Measurements from ENCODE around the gene PLPPR4. TPM values are rescaled to one million over a fixed set of nuclear protein-coding genes. Genes with fewer than 3 reads are reported as not detected.
A peak's percentile ranks its signal among the peaks of the same experiment; 100 is the strongest.

Gene PLPPR4
- 6.5 TPM for total RNA-seq
- 1 to 10 TPM; 5.6 to 10.0 (median 7.1) TPM for polyA plus RNA-seq (ENCODE audit: insufficient read depth in 1 of 8, insufficient read length in 8 of 8, low replicate concordance in 1 of 8)
- long read RNA-seq, donor 1, full-length matches to known transcripts, result 2 of 2 reads
- long read RNA-seq, donor 1, partial matches to known transcripts, result 0 of 2 reads
- long read RNA-seq, donor 1, other reads (novel, unspliced or antisense), result 0 of 2 reads
- long read RNA-seq, donor 2, result 0 reads
- long read RNA-seq, donor 3, full-length matches to known transcripts, result 1 of 1 reads
- long read RNA-seq, donor 3, partial matches to known transcripts, result 0 of 1 reads
- long read RNA-seq, donor 3, other reads (novel, unspliced or antisense), result 0 of 1 reads
- long read RNA-seq, donor 4, full-length matches to known transcripts, result 1 of 1 reads
- long read RNA-seq, donor 4, partial matches to known transcripts, result 0 of 1 reads
- long read RNA-seq, donor 4, other reads (novel, unspliced or antisense), result 0 of 1 reads
- long read RNA-seq, donor 5, full-length matches to known transcripts, result 5 of 5 reads
- long read RNA-seq, donor 5, partial matches to known transcripts, result 0 of 5 reads
- long read RNA-seq, donor 5, other reads (novel, unspliced or antisense), result 0 of 5 reads
- long read RNA-seq, donor 6, full-length matches to known transcripts, result 3 of 3 reads
- long read RNA-seq, donor 6, partial matches to known transcripts, result 0 of 3 reads
- long read RNA-seq, donor 6, other reads (novel, unspliced or antisense), result 0 of 3 reads
- long read RNA-seq, donor 7, full-length matches to known transcripts, result 1 of 1 reads
- long read RNA-seq, donor 7, partial matches to known transcripts, result 0 of 1 reads
- long read RNA-seq, donor 7, other reads (novel, unspliced or antisense), result 0 of 1 reads
- long read RNA-seq, donor 8, full-length matches to known transcripts, result 4 of 4 reads
- long read RNA-seq, donor 8, partial matches to known transcripts, result 0 of 4 reads
- long read RNA-seq, donor 8, other reads (novel, unspliced or antisense), result 0 of 4 reads
- long read RNA-seq, donor 9, full-length matches to known transcripts, result 3 of 3 reads
- long read RNA-seq, donor 9, partial matches to known transcripts, result 0 of 3 reads
- long read RNA-seq, donor 9, other reads (novel, unspliced or antisense), result 0 of 3 reads
- long read RNA-seq, donor 10, full-length matches to known transcripts, result 3 of 3 reads
- long read RNA-seq, donor 10, partial matches to known transcripts, result 0 of 3 reads
- long read RNA-seq, donor 10, other reads (novel, unspliced or antisense), result 0 of 3 reads
- long read RNA-seq, donor 11, full-length matches to known transcripts, result 3 of 3 reads
- long read RNA-seq, donor 11, partial matches to known transcripts, result 0 of 3 reads
- long read RNA-seq, donor 11, other reads (novel, unspliced or antisense), result 0 of 3 reads

GRCh38 chr1:99264201-99265021 is at the start of gene PLPPR4:
TSS of gene PLPPR4 (plus strand) at chr1:99264492. CDS start at chr1:99264594, 102 bp downstream.
- peak within 1 kb of the TSS; percentile 51 for H3K27ac ChIP-seq (ENCODE audit: low read length)
- H3K36me3 ChIP-seq (ENCODE audit: control insufficient read depth, insufficient read depth, low read length), result no peaks in the 10 kb centered on the region
- H3K9me3 ChIP-seq (replicated peaks; ENCODE audit: control insufficient read depth, low read depth, low read length), result no peaks in the 10 kb centered on the region
- peak; percentile 88 for DNase-seq
- H3K4me1 ChIP-seq (ENCODE audit: control insufficient read depth, insufficient read depth, low read length), result peaks cover 7% of the 10 kb centered on the region
- H3K27me3 ChIP-seq (ENCODE audit: control insufficient read depth, insufficient read depth, low read length), result peaks cover 18% of the 10 kb centered on the region
- WGBS (ENCODE audit: insufficient coverage), result 2% methylated on average over 49 of the region's 51 CpGs
- H3K4me3 ChIP-seq (ENCODE audit: low read length), result peak within 1 kb of the TSS; percentile 55

DNA sequence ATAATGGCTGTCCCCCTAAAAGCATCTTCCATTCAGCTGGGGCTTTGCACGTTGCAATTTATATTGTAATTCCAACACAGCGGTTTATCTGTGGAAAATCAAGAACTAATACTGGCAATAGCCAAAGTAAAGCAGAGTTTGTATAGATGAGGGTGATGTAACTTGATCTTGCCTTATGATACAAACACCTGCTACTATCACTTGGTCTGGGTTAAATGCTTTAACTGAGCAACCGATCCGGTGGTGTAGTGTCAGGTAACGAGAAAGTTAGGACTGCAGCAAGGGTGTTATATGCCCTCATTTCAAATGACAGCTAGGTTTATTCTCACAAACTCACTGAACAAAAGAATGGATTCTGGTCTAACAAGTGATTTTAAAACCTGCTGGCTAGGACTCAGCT is 47.3 kb upstream of the PLPPR4 start:
- H3K9me3 ChIP-seq (replicated peaks; ENCODE audit: control insufficient read depth, low read depth, low read length), result peaks cover 4% of the 10 kb centered on the region
- no CpG with 5 or more reads among the region's 5 CpGs for WGBS (ENCODE audit: insufficient coverage)
- no peaks in the 10 kb centered on the region for H3K36me3 ChIP-seq (ENCODE audit: control insufficient read depth, insufficient read depth, low read length)
- peak; percentile 29 for DNase-seq
- no peaks in the 10 kb centered on the region for H3K27me3 ChIP-seq (ENCODE audit: control insufficient read depth, insufficient read depth, low read length)
- no peak overlapping the region for H3K4me3 ChIP-seq (ENCODE audit: low read length)
- no peak overlapping the region for H3K27ac ChIP-seq (ENCODE audit: low read length)
- H3K4me1 ChIP-seq (ENCODE audit: control insufficient read depth, insufficient read depth, low read length), result no peaks in the 10 kb centered on the region

GRCh38 chr1:99217599-99217998 is 46.7 kb upstream of the PLPPR4 start:
- Histone ChIP-seq H3K27ac (ENCODE audit: low read length) (no peak overlapping the region), H3K9me3 (replicated peaks; ENCODE audit: control insufficient read depth, low read depth, low read length) (peaks cover 4% of the 10 kb centered on the region), H3K4me3 (ENCODE audit: low read length) (no peak overlapping the region), H3K27me3 (ENCODE audit: control insufficient read depth, insufficient read depth, low read length) (no peaks in the 10 kb centered on the region), H3K4me1 (ENCODE audit: control insufficient read depth, insufficient read depth, low read length) (no peaks in the 10 kb centered on the region), H3K36me3 (ENCODE audit: control insufficient read depth, insufficient read depth, low read length) (no peaks in the 10 kb centered on the region)
- WGBS (ENCODE audit: insufficient coverage), result no CpG with 5 or more reads among the region's 4 CpGs
- DNase-seq, result no peak

GRCh38 chr1:99218572-99218971 is 45.7 kb upstream of the PLPPR4 start:
- Histone ChIP-seq H3K9me3 (replicated peaks; ENCODE audit: control insufficient read depth, low read depth, low read length) (peaks cover 4% of the 10 kb centered on the region), H3K27me3 (ENCODE audit: control insufficient read depth, insufficient read depth, low read length) (no peaks in the 10 kb centered on the region), H3K27ac (ENCODE audit: low read length) (no peak overlapping the region), H3K4me1 (ENCODE audit: control insufficient read depth, insufficient read depth, low read length) (no peaks in the 10 kb centered on the region), H3K36me3 (ENCODE audit: control insufficient read depth, insufficient read depth, low read length) (no peaks in the 10 kb centered on the region), H3K4me3 (ENCODE audit: low read length) (no peak overlapping the region)
- WGBS (ENCODE audit: insufficient coverage), result 60% methylated on average over 1 of the region's 4 CpGs
- no peak for DNase-seq

GRCh38 chr1:99218999-99219398 is 45.3 kb upstream of the PLPPR4 start:
- H3K4me1 ChIP-seq (ENCODE audit: control insufficient read depth, insufficient read depth, low read length), result no peaks in the 10 kb centered on the region
- no peak overlapping the region for H3K27ac ChIP-seq (ENCODE audit: low read length)
- H3K36me3 ChIP-seq (ENCODE audit: control insufficient read depth, insufficient read depth, low read length), result no peaks in the 10 kb centered on the region
- H3K9me3 ChIP-seq (replicated peaks; ENCODE audit: control insufficient read depth, low read depth, low read length), result peaks cover 4% of the 10 kb centered on the region
- no peaks in the 10 kb centered on the region for H3K27me3 ChIP-seq (ENCODE audit: control insufficient read depth, insufficient read depth, low read length)
- no peak overlapping the region for H3K4me3 ChIP-seq (ENCODE audit: low read length)
- no peak for DNase-seq

DNA sequence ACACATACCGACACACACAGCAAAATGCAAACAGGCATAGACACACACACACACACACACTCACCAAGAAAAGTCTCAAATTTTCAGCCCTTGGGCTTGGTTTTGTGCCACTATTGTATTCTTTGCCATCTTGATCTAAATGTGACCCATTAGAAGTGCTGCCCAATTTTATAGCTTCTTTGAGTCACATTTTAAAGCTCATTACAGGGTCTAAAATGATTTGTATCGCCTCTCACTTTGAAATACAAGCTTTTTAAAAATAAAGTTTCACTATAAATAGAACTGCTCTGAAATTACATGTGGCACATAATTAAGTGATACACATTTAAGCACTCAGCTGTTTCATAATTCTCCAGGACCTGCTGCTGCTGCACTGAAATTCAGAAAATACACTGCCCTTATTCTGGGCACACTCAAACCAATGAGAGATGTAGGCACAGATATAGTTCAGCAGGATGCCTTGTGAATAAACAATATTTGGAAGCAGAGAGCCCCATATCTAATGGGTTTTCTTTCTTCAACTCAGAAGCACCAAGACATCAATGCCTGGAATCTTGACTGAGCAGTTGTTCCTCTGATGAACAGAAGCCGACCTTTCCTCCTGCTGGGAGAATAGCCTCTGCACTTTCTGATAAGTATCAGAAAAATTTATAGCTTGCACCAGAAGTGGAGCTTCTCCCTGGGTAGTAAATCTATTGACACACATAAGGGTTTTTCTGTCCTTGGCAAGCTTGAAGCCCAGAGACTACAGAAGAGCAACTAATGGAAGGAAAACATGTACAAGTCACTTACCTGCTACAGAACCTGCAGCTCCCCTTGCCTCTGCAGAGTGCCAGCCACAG is 37.0 kb upstream of the PLPPR4 start:
- peak; percentile 5 for DNase-seq
- 78% methylated on average over 1 of the region's 3 CpGs for WGBS (ENCODE audit: insufficient coverage)
- no peak overlapping the region for H3K27ac ChIP-seq (ENCODE audit: low read length)
- peaks cover 2% of the 10 kb centered on the region for H3K4me1 ChIP-seq (ENCODE audit: control insufficient read depth, insufficient read depth, low read length)
- H3K4me3 ChIP-seq (ENCODE audit: low read length), result no peak overlapping the region
- peaks cover 2% of the 10 kb centered on the region for H3K9me3 ChIP-seq (replicated peaks; ENCODE audit: control insufficient read depth, low read depth, low read length)
- no peaks in the 10 kb centered on the region for H3K36me3 ChIP-seq (ENCODE audit: control insufficient read depth, insufficient read depth, low read length)
- no peaks in the 10 kb centered on the region for H3K27me3 ChIP-seq (ENCODE audit: control insufficient read depth, insufficient read depth, low read length)

DNA sequence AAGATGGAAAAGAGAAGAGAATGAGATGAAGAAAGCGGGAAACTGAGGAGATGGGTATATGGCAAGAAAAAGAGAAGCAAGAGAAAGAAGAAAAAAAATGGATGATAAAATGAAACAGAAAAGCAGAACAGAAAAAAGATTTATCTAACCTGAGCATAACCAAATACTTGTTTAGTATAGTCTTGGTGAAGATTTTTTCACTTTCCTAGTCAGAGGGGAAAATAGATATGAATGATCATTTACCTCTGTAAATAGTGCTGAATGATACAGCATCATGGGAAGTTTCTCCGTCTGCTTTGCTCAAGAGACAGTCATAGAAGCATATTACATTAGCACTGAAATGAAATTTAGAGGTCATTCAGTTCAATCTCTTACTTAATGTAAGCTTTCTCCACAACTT is 36.1 kb upstream of the PLPPR4 start:
- Histone ChIP-seq H3K36me3 (ENCODE audit: control insufficient read depth, insufficient read depth, low read length) (no peaks in the 10 kb centered on the region), H3K4me3 (ENCODE audit: low read length) (no peak overlapping the region), H3K9me3 (replicated peaks; ENCODE audit: control insufficient read depth, low read depth, low read length) (peaks cover 2% of the 10 kb centered on the region), H3K27ac (ENCODE audit: low read length) (no peak overlapping the region), H3K27me3 (ENCODE audit: control insufficient read depth, insufficient read depth, low read length) (no peaks in the 10 kb centered on the region), H3K4me1 (ENCODE audit: control insufficient read depth, insufficient read depth, low read length) (peaks cover 2% of the 10 kb centered on the region)
- no CpG with 5 or more reads among the region's 2 CpGs for WGBS (ENCODE audit: insufficient coverage)
- DNase-seq, result no peak

DNA sequence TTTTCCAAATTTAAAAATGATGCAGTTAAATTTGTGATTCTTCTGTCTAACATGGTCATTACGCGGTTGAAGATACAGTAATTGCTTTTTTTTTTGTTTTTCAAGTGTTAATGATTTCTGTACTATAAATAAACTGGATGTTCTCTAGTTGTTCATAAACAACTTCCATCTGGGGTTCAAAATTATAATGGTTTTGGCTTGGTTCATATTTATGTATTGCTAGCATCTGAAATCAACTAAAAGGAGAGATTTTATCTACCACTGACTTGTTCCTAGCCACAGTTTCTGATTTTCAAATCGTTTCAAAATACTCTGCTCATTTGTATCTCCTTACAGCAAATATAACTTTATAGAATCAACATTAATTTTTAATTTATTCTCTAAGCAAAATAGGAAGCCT is 35.2 kb upstream of the PLPPR4 start:
- Histone ChIP-seq H3K4me1 (ENCODE audit: control insufficient read depth, insufficient read depth, low read length) (peaks cover 2% of the 10 kb centered on the region), H3K4me3 (ENCODE audit: low read length) (no peak overlapping the region), H3K9me3 (replicated peaks; ENCODE audit: control insufficient read depth, low read depth, low read length) (peaks cover 2% of the 10 kb centered on the region), H3K27ac (ENCODE audit: low read length) (no peak overlapping the region), H3K27me3 (ENCODE audit: control insufficient read depth, insufficient read depth, low read length) (no peaks in the 10 kb centered on the region), H3K36me3 (ENCODE audit: control insufficient read depth, insufficient read depth, low read length) (no peaks in the 10 kb centered on the region)
- no CpG with 5 or more reads among the region's 3 CpGs for WGBS (ENCODE audit: insufficient coverage)
- no peak for DNase-seq

GRCh38 chr1:99230695-99231094 is 33.6 kb upstream of the PLPPR4 start:
- H3K27me3 ChIP-seq (ENCODE audit: control insufficient read depth, insufficient read depth, low read length), result no peaks in the 10 kb centered on the region

More at GRCh38 chr1:99230695-99231094, 33.6 kb upstream of the PLPPR4 start:
- Histone ChIP-seq H3K27ac (ENCODE audit: low read length) (no peak overlapping the region), H3K4me3 (ENCODE audit: low read length) (no peak overlapping the region), H3K9me3 (replicated peaks; ENCODE audit: control insufficient read depth, low read depth, low read length) (no peaks in the 10 kb centered on the region), H3K36me3 (ENCODE audit: control insufficient read depth, insufficient read depth, low read length) (no peaks in the 10 kb centered on the region), H3K4me1 (ENCODE audit: control insufficient read depth, insufficient read depth, low read length) (peaks cover 2% of the 10 kb centered on the region)
- no peak for DNase-seq
